HG03135 (cell line): ENCODE data around the gene TFDP1.

Source experiments
- ATAC-seq: cut with Tn5 transposase; IDR thresholded peaks from one replicate; pipeline ENCODE4 v1.9.1; 2021; ENCODE audit warnings: mild to moderate bottlenecking, moderate library complexity; ENCODE audit not compliant: unreplicated experiment

TFDP1 gene

GRCh38 chr13:113657851-113658741 lies 73.5 kb downstream of the TFDP1 start, which contains the start of gene ATP4B:
ATP4B (minus strand) TSS chr13:113658198; CDS start chr13:113658144, 54 bp downstream.
- no peak for ATAC-seq

GRCh38 chr13:113658836-113659235 lies 74.3 kb downstream of the TFDP1 start:
- no peak for ATAC-seq

GRCh38 chr13:113659337-113659736 lies 74.8 kb downstream of the TFDP1 start:
- no peak for ATAC-seq

- no peak for ATAC-seq
Measured at GRCh38 chr13:113660066-113660465, 75.5 kb downstream of the TFDP1 start.

GRCh38 chr13:113661509-113661908 lies 77.0 kb downstream of the TFDP1 start:
- ATAC-seq = no peak

GRCh38 chr13:113663934-113664333 lies 79.4 kb downstream of the TFDP1 start:
- no peak for ATAC-seq

- ATAC-seq = no peak
Measured at GRCh38 chr13:113664751-113665596, 80.4 kb downstream of the TFDP1 start.

GRCh38 chr13:113665597-113666328 lies 81.2 kb downstream of the TFDP1 start:
- ATAC-seq = no peak

- ATAC-seq = no peak
Measured at GRCh38 chr13:113666329-113666670, 81.7 kb downstream of the TFDP1 start.

GRCh38 chr13:113666951-113667701 lies 82.6 kb downstream of the TFDP1 start, which contains the start of gene GRK1:
GRK1 (plus strand) TSS chr13:113667219; CDS start chr13:113667387, 168 bp downstream.
- no peak for ATAC-seq

- ATAC-seq = no peak
Measured at GRCh38 chr13:113667771-113668490, 83.4 kb downstream of the TFDP1 start.

- no peak for ATAC-seq
Measured at GRCh38 chr13:113668491-113668971, 84.0 kb downstream of the TFDP1 start.

GRCh38 chr13:113669231-113669754 lies 84.7 kb downstream of the TFDP1 start:
- ATAC-seq = no peak

- no peak for ATAC-seq
Measured at GRCh38 chr13:113669755-113670341, 85.3 kb downstream of the TFDP1 start.

GRCh38 chr13:113670541-113670940 lies 86.0 kb downstream of the TFDP1 start:
- no peak for ATAC-seq

GRCh38 chr13:113671066-113672001 lies 86.8 kb downstream of the TFDP1 start:
- ATAC-seq = no peak

- ATAC-seq = no peak
Measured at GRCh38 chr13:113672002-113672651, 87.6 kb downstream of the TFDP1 start.
